Measurements from ENCODE around the gene TRIO.
A peak's percentile ranks its signal among the peaks of the same experiment; 100 is the strongest.
"Not testable (repeated sequence)": the region's sequence is repeated elsewhere in the genome, so short reads cannot be mapped to it uniquely, and the experiment has no call there.

Gene TRIO

DNA sequence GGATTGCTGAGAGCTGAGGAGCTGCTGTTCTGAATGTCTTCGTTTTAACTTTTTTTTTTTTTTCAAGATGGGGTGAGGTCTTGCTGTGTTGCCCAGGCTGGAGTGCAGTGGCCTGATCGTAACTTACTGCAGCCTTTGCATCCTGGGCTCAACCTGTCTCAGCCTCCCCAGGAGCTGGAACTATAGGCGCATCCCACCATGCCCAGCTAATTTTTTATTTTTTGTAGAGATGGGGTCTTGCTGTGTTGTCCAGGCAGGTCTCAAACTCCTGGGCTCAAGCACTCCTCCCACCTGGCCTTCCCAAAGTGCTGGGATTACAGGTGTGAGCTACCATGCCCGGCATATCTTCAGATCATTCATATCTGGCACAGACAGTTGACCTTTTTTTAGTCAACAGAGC is 46.5 kb downstream of the TRIO start:
- DNase-seq = no peak

DNA sequence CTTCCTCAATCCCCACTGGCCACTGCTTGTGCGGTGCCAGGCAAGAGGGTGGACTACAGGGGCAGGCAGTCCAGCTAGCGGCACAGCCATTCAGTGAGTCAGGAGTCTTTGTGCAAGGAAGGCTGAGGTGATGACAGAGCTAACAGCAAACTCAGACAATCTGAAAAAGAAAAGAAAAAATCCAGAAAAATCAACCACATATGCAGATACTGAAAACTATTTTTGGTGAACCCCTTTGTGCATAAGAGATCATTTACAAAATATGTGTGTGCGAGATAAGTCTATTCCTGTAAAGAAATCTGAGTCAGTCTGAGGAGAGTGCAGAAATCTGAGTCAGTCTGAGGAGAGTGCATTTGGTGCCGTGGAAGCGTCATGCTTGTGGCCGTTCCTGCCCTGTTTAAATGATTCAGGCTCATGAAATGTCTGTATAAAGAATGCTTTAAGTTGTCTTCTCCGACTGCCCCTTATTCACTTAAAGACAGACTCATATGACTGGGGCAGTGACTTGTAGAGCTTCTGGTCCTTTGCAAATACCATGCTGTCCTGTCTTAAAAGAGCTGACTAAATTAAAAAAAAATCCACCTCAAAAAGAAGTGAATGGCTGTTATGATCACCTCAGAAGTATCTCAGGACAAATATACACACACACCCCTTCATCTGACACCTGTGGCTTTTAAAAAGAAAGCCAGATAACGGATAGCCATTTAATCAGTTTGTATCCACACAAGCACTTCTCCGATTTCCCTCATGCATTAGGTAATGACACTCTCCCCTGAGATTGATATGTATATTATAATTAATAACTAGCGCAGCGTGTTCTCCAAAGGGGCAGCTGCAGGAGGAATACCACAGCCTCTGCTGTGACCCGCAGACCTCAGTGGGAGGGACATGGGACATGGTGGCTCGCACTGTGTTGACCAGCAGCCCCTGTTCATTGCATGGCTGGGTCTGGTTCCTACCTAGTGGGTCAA is 47.3 kb downstream of the TRIO start:
- DNase-seq = peak; percentile 26

DNA sequence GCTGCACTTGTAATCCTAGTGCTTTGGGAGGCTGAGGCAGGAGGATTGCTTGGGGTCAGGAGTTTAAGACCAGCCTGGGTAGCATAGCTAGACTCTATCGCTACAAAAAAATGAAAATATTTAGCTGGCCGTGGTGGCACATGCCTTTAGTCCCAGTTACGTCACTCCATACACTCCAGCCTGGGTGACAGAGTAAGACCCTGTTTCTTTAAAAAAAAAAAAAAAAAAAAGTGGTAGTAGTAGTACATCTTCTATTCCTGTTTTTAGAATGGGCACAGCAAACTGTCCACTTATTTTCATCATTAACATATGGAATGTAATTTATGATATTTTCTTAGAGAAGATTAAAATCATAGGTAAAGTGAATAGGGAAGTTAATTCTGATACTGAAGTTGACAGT is 48.2 kb downstream of the TRIO start:
- no peak for DNase-seq

DNA sequence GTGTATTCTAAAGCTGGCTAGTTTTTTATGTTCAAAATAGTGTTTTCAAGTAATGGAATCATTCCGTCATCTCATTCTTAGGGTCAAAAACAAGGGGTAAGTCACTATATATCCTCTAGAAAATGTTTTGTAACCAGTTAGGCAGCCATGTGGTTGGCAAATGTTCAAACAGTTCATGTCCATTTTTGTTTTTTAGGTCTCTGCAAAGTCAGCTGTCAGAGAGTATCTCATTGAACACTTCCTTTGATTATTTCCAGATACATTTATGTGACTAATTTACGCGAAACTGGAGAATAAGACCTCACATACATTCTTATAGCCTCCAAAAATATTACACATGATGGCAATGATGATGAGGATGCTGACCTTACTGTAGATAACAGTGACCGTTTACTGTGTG is 50.4 kb downstream of the TRIO start:
- no peak for DNase-seq

- no peak for DNase-seq
These were observed 52.4 kb downstream of the TRIO start for GRCh38 chr5:14195588-14195987.

DNA sequence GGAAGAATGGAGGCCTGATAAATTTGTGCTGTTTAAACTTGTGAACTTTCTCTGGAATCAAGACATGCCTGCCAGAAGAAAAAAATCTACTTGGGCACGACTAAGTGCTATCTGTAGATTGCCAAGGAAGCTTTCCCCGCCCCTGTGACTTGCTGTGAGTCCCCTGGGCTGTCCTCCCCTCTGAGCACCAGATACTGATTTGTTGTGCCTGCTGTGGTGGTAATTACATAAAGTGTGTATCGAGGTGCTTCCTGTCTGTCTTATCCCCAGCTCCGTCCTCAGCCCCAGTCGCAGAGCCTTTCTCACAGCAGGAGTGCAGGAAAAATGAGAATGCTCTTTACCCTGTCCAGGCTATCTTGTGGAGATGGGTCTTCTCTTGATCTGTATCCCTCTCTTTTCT is 53.9 kb downstream of the TRIO start:
- no peak for DNase-seq

DNA sequence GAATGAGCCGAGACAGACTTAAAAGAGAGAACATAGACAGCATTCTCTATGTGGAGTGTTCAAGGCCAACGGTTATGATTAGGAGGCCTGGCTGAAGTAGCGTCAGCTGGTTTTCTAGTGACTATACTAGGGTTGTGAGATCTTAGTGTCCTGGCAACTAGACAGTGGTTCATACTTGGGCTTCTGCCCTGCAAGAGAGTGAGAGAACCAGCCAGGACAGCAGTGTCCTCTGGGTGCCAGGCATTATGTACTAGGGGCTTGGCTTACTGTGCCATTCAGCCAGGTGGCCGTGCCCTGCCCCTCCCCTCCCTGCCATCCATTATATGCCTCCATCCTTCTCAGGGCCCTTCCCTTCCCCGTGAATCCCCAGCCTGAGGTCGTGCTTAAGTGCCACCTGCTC is 56.8 kb downstream of the TRIO start:
- no peak for DNase-seq

GRCh38 chr5:14200312-14200990 is 57.3 kb downstream of the TRIO start:
- DNase-seq = no peak

- no peak for DNase-seq
These were observed 58.3 kb downstream of the TRIO start for GRCh38 chr5:14201325-14202045.

DNA sequence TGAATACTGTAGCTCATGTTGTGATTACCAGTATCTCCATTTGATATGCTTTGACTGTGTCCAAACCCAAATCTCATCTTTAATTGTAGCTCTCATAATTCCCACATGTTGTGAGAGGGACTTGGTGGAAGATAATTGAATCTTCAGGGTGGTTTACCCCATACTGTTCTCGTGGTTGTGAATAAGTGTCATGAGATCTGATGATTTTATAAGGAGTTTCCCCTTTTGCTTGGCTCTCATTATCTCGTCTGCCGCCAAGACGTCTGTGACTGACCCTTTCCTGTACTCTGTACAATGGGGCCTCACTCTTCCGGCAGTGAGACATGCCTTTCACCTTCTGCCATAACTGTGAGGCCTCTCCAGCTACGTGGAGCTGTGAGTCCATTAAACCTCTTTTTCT is 59.3 kb downstream of the TRIO start:
- DNase-seq = no peak

DNA sequence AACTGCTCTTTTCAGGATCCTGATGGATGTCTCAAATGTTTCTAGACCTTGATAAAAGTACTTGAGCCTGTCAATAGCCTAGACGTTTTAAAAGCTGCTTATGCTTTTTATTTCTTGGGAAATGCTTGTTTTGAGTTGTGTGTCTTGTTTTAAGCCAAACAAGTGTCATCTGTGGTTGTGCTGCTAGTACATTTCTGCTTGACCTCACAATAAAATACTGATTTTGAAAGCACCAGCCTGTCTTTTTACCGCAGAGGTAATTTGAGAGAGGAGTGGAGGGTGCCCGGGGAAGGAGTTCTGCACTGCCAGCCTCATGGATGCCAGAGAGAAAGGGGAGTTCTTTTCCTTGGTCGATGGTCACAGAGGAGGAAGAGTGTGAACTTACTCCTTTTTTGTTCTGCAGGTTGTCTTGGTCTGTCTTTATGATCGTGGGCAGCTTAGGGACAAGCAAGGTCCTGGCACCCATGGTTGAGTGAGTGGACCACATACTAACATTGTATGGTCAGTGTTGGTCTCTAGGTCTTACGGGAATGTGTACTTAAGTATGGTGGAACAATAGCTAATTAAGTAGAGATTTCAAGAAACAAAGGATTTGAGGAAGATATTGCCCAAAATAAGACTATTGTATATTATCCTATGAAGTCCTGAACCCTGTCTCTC is 61.0 kb downstream of the TRIO start:
- DNase-seq = peak; percentile 12

GRCh38 chr5:14204785-14205321 is 61.7 kb downstream of the TRIO start:
- DNase-seq = no peak

DNA sequence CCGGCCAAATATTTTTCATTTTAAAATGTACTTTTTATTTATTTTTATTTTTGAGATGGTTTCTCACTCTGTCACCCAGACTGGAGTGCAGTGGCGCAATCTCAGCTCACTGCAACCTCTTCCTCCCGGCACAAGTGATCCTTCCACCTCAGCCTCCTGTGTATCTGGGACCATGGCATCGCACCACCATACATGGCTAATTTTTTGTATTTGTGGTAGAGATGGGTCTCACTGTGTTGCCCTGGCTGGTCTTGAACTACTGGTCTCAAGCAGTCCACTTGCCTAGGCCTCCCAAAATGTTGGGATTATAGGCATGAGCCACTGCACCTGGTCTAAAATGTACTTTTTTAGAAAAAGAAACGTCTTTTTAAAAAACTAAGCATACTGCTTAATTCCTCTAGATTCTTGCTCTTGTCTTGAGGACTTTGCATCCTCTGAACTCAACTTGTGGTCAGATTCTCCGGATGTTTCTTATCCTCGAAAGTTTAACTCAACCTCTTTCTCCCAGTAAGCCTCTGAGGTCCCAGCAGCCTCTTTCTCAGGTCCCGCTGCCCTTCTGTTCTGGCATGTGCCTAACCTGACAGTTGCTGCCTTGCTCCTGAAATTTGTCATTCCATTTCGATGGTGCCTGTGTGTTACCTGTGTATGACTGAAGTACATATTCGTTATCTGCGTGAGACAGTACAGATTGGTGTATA is 63.0 kb downstream of the TRIO start:
- no peak for DNase-seq

GRCh38 chr5:14207428-14207827 is 64.3 kb downstream of the TRIO start:
- not testable (repeated sequence) for DNase-seq

GRCh38 chr5:14208071-14209021 is 65.2 kb downstream of the TRIO start:
- DNase-seq = no peak

GRCh38 chr5:14209222-14209822 is 66.2 kb downstream of the TRIO start:
- DNase-seq = no peak

- no peak for DNase-seq
These were observed 66.7 kb downstream of the TRIO start for GRCh38 chr5:14209836-14210235.

DNA sequence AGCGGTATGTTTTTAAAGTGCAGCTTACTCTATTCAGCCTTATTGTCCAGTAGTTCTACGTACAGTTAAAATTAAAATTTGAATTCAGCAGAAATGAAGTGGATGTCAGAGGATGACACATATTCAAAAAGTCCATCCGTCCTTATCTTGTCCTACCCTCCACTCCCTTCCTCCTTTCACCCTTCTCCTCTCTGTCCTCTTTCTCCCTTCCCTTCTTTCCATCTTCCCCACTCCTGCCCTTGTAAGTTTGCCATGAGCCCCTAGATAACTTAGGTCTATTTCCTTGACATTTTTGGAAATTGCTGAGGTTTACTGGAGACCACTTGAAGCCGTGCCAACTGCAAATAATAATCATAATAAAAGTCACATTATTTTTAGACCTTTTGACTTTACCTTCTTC is 67.6 kb downstream of the TRIO start:
- no peak for DNase-seq

GRCh38 chr5:14211818-14212803 is 69.0 kb downstream of the TRIO start:
- no peak for DNase-seq

Measured in NCI-H2171 (cell line).